Dendritic cell treated with granulocyte-macrophage colony-stimulating factor and Interleukin-4, amounts not matched to agents 40 ng/mL and 50 ng/mL, for 4 days (primary cell): ENCODE data around the gene HEPACAM.

Source experiments
- H3K27ac Mint-ChIP-seq: one replicate; pipeline ENCODE4 v1.8.0; 2022; ENCODE audit warnings: mild to moderate bottlenecking, mixed read lengths
- H3K27me3 Mint-ChIP-seq: one replicate; pipeline ENCODE4 v1.8.0; 2022; ENCODE audit warnings: mild to moderate bottlenecking, mixed read lengths
- H3K36me3 Mint-ChIP-seq: one replicate; pipeline ENCODE4 v1.8.0; 2022; ENCODE audit warnings: low read depth, mixed read lengths
- H3K4me1 Mint-ChIP-seq: one replicate; pipeline ENCODE4 v1.8.0; 2022; ENCODE audit warnings: low read depth, mixed read lengths
- H3K4me3 Mint-ChIP-seq: one replicate; pipeline ENCODE4 v1.8.0; 2022; ENCODE audit warnings: mild to moderate bottlenecking, moderate library complexity, mixed read lengths
- H3K9me3 Mint-ChIP-seq: one replicate; pipeline ENCODE4 v1.8.0; 2022; ENCODE audit warnings: mixed read lengths
- intact Hi-C: fragments of 100-400 bp; cut with micrococcal nuclease; formaldehyde crosslinking; loops from one replicate; pipeline ENCODE4 v1.15.0; 2022

Gene HEPACAM

GRCh38 chr11:124891373-124891861, 44.4 kb downstream of the HEPACAM start:
- Mint-ChIP-seq H3K36me3 (no peaks in the 10 kb centered on the region), H3K27me3 (peaks cover 3% of the 10 kb centered on the region), H3K9me3 (no peaks in the 10 kb centered on the region), H3K4me3 (no peak overlapping the region), H3K4me1 (peaks cover 60% of the 10 kb centered on the region), H3K27ac (peak overlapping the region; percentile 69)
- intact Hi-C loops, result no loop called here

GRCh38 chr11:124890683-124891372, 45.0 kb downstream of the HEPACAM start:
- H3K4me3 Mint-ChIP-seq, result no peak overlapping the region
- peaks cover 5% of the 10 kb centered on the region for H3K27me3 Mint-ChIP-seq
- no peak overlapping the region for H3K27ac Mint-ChIP-seq
- intact Hi-C loops, result no loop called here
- H3K9me3 Mint-ChIP-seq, result no peaks in the 10 kb centered on the region
- H3K4me1 Mint-ChIP-seq, result peaks cover 60% of the 10 kb centered on the region
- H3K36me3 Mint-ChIP-seq, result no peaks in the 10 kb centered on the region

GRCh38 chr11:124890151-124890550, 45.7 kb downstream of the HEPACAM start:
- intact Hi-C loops, result no loop called here
- no peaks in the 10 kb centered on the region for H3K36me3 Mint-ChIP-seq
- peaks cover 5% of the 10 kb centered on the region for H3K27me3 Mint-ChIP-seq

GRCh38 chr11:124889191-124890091, 46.4 kb downstream of the HEPACAM start:
- no peaks in the 10 kb centered on the region for H3K36me3 Mint-ChIP-seq
- H3K9me3 Mint-ChIP-seq, result no peaks in the 10 kb centered on the region
- intact Hi-C loops, result loop anchor here (1.0 kb wide), 1 partner anchor 13 kb away; no protein-coding TSS in a partner anchor
- H3K27ac Mint-ChIP-seq, result peak overlapping the region; percentile 85
- H3K4me3 Mint-ChIP-seq, result peak overlapping the region; percentile 59
- H3K4me1 Mint-ChIP-seq, result peaks cover 60% of the 10 kb centered on the region
- H3K27me3 Mint-ChIP-seq, result peaks cover 10% of the 10 kb centered on the region

More at GRCh38 chr11:124890151-124890550, 45.7 kb downstream of the HEPACAM start:
- peaks cover 60% of the 10 kb centered on the region for H3K4me1 Mint-ChIP-seq
- no peak overlapping the region for H3K4me3 Mint-ChIP-seq
- H3K9me3 Mint-ChIP-seq, result no peaks in the 10 kb centered on the region
- H3K27ac Mint-ChIP-seq, result peak overlapping the region; percentile 85

- no peaks in the 10 kb centered on the region for H3K9me3 Mint-ChIP-seq
- H3K4me3 Mint-ChIP-seq, result no peak overlapping the region
- peaks cover 10% of the 10 kb centered on the region for H3K27me3 Mint-ChIP-seq
- intact Hi-C loops, result no loop called here
- H3K27ac Mint-ChIP-seq, result no peak overlapping the region
- H3K4me1 Mint-ChIP-seq, result peaks cover 50% of the 10 kb centered on the region
- H3K36me3 Mint-ChIP-seq, result no peaks in the 10 kb centered on the region
Measured at GRCh38 chr11:124887667-124888013, 48.2 kb downstream of the HEPACAM start.

GRCh38 chr11:124886978-124887666, 48.7 kb downstream of the HEPACAM start:
- H3K27me3 Mint-ChIP-seq, result peaks cover 10% of the 10 kb centered on the region
- intact Hi-C loops, result no loop called here
- H3K27ac Mint-ChIP-seq, result peak overlapping the region; percentile 21
- H3K4me3 Mint-ChIP-seq, result no peak overlapping the region
- H3K9me3 Mint-ChIP-seq, result no peaks in the 10 kb centered on the region
- H3K36me3 Mint-ChIP-seq, result no peaks in the 10 kb centered on the region
- peaks cover 45% of the 10 kb centered on the region for H3K4me1 Mint-ChIP-seq

GRCh38 chr11:124886476-124886875, 49.4 kb downstream of the HEPACAM start:
- H3K27ac Mint-ChIP-seq, result peak overlapping the region; percentile 21
- intact Hi-C loops, result no loop called here
- H3K27me3 Mint-ChIP-seq, result peaks cover 10% of the 10 kb centered on the region
- no peak overlapping the region for H3K4me3 Mint-ChIP-seq
- peaks cover 38% of the 10 kb centered on the region for H3K4me1 Mint-ChIP-seq
- H3K36me3 Mint-ChIP-seq, result no peaks in the 10 kb centered on the region
- H3K9me3 Mint-ChIP-seq, result no peaks in the 10 kb centered on the region

GRCh38 chr11:124884869-124885479, 50.9 kb downstream of the HEPACAM start:
- Mint-ChIP-seq H3K36me3 (no peaks in the 10 kb centered on the region), H3K9me3 (no peaks in the 10 kb centered on the region), H3K27ac (no peak overlapping the region), H3K27me3 (peaks cover 14% of the 10 kb centered on the region), H3K4me3 (no peak overlapping the region), H3K4me1 (peaks cover 33% of the 10 kb centered on the region)
- intact Hi-C loops, result no loop called here

GRCh38 chr11:124884340-124884739, 51.5 kb downstream of the HEPACAM start:
- no peaks in the 10 kb centered on the region for H3K9me3 Mint-ChIP-seq
- H3K27me3 Mint-ChIP-seq, result peaks cover 17% of the 10 kb centered on the region
- peaks cover 33% of the 10 kb centered on the region for H3K4me1 Mint-ChIP-seq
- no peaks in the 10 kb centered on the region for H3K36me3 Mint-ChIP-seq
- no peak overlapping the region for H3K27ac Mint-ChIP-seq
- no peak overlapping the region for H3K4me3 Mint-ChIP-seq
- intact Hi-C loops, result no loop called here

GRCh38 chr11:124882339-124883071, 53.3 kb downstream of the HEPACAM start:
- Mint-ChIP-seq H3K27ac (no peak overlapping the region), H3K4me3 (no peak overlapping the region), H3K27me3 (peaks cover 27% of the 10 kb centered on the region), H3K9me3 (no peaks in the 10 kb centered on the region), H3K4me1 (peaks cover 33% of the 10 kb centered on the region), H3K36me3 (no peaks in the 10 kb centered on the region)
- intact Hi-C loops, result no loop called here

- H3K27ac Mint-ChIP-seq, result no peak overlapping the region
- H3K4me3 Mint-ChIP-seq, result no peak overlapping the region
- no peaks in the 10 kb centered on the region for H3K9me3 Mint-ChIP-seq
- no peaks in the 10 kb centered on the region for H3K36me3 Mint-ChIP-seq
- H3K27me3 Mint-ChIP-seq, result peaks cover 28% of the 10 kb centered on the region
- intact Hi-C loops, result no loop called here
- peaks cover 41% of the 10 kb centered on the region for H3K4me1 Mint-ChIP-seq
Measured at GRCh38 chr11:124880958-124881357, 54.9 kb downstream of the HEPACAM start.

- H3K36me3 Mint-ChIP-seq, result no peaks in the 10 kb centered on the region
Measured at GRCh38 chr11:124880290-124880611, 55.6 kb downstream of the HEPACAM start.

More at GRCh38 chr11:124880290-124880611, 55.6 kb downstream of the HEPACAM start:
- H3K9me3 Mint-ChIP-seq, result no peaks in the 10 kb centered on the region
- H3K4me3 Mint-ChIP-seq, result no peak overlapping the region
- intact Hi-C loops, result no loop called here
- H3K27ac Mint-ChIP-seq, result no peak overlapping the region
- peaks cover 48% of the 10 kb centered on the region for H3K4me1 Mint-ChIP-seq
- peaks cover 35% of the 10 kb centered on the region for H3K27me3 Mint-ChIP-seq
